22Rv1 (cell line): ENCODE data around the gene ANKRD9.

ENCODE experiments used
- CTCF ChIP-seq: fragments of 450-650 bp; IDR thresholded peaks from 2 replicates; pipeline ENCODE4 v1.5.1; 2017; ENCODE audit warnings: mild to moderate bottlenecking
- ZFX ChIP-seq: fragments of 450-650 bp; IDR thresholded peaks from 2 replicates; pipeline ENCODE4 v1.6.1; 2017; ENCODE audit warnings: antibody characterized with exemption, borderline replicate concordance

GRCh38 chr14:102513899-102514772 lies 4.6 kb upstream of the ANKRD9 start:
- TF ChIP-seq CTCF (no peak), ZFX (no peak)
